OCI-LY7 (cell line): ENCODE results near the gene NDC80. TPM values are rescaled to one million over a fixed set of nuclear protein-coding genes. Genes with fewer than 3 reads are reported as not detected.

Source experiments
- BruUV-seq: library from RNA; stranded (reverse); fragments of 400-500 nt; replicated peaks from 2 replicates; lab custom pipeline; 2021; lab: Mats Ljungman, UMichigan
- CTCF ChIA-PET: fragments of 300-600 bp; sonication (Branson Sonifier 250); formaldehyde crosslinking; loops from one replicate; lab custom pipeline; 2022; ENCODE audit warnings: antibody characterized with exemption; ENCODE audit not compliant: unreplicated experiment; lab: Charles Lee
- POLR2A ChIA-PET: fragments of 300-600 bp; sonication (Branson Sonifier 250); formaldehyde crosslinking; loops from one replicate; lab custom pipeline; 2022; ENCODE audit warnings: antibody characterized with exemption; lab: Charles Lee
- DNase-seq: peaks from one replicate; pipeline ENCODE4 v3.0.0-alpha.2; 2015; ENCODE audit warnings: low spot score
- H2AFZ ChIP-seq: fragments of 200-600 bp; sonication (generic), shearing (Covaris generic); 2 replicates; pipeline ENCODE4 v1.6.1; 2014; ENCODE audit warnings: mild to moderate bottlenecking, antibody characterized with exemption, low read length, moderate library complexity
- H3K27ac ChIP-seq: fragments of 200-600 bp; sonication (generic); 2 replicates; pipeline ENCODE4 v1.5.1; 2014; ENCODE audit warnings: mixed run types, low read depth, mild to moderate bottlenecking, moderate library complexity, low read length, inconsistent platforms; ENCODE audit not compliant: poor library complexity, severe bottlenecking
- H3K36me3 ChIP-seq: fragments of 200-600 bp; sonication (generic); 2 replicates; pipeline ENCODE4 v1.6.1; 2014; ENCODE audit warnings: mild to moderate bottlenecking, antibody characterized with exemption, low read length, moderate library complexity, mixed read lengths; ENCODE audit not compliant: insufficient read depth
- H3K4me1 ChIP-seq: fragments of 200-600 bp; sonication (generic); 2 replicates; pipeline ENCODE4 v1.5.1; 2014; ENCODE audit warnings: mild to moderate bottlenecking, low read length; ENCODE audit not compliant: insufficient read depth, poor library complexity, severe bottlenecking
- H3K4me2 ChIP-seq: fragments of 200-600 bp; sonication (generic); 2 replicates; pipeline ENCODE4 v1.6.1; 2014; ENCODE audit warnings: mild to moderate bottlenecking, low read length
- H3K4me3 ChIP-seq: fragments of 200-600 bp; sonication (generic); 2 replicates; pipeline ENCODE4 v1.5.1; 2014; ENCODE audit warnings: mild to moderate bottlenecking, low read depth, low read length; ENCODE audit not compliant: poor library complexity, severe bottlenecking
- H3K79me2 ChIP-seq: fragments of 200-600 bp; sonication (generic); 2 replicates; pipeline ENCODE4 v1.6.1; 2016; ENCODE audit warnings: low read depth, mild to moderate bottlenecking, low read length, moderate library complexity, mixed read lengths; ENCODE audit not compliant: insufficient read depth
- H3K9me2 ChIP-seq: fragments of 200-600 bp; sonication (generic); 2 replicates; pipeline ENCODE4 v1.6.1; 2016; ENCODE audit warnings: mild to moderate bottlenecking, low read length, mixed read lengths; ENCODE audit not compliant: insufficient read depth
- H3K9me3 ChIP-seq: fragments of 200-600 bp; sonication (generic); 2 replicates; pipeline ENCODE4 v1.6.1; 2014; ENCODE audit warnings: mild to moderate bottlenecking, mixed run types, low read length, mixed read lengths
- H4K20me1 ChIP-seq: fragments of 200-600 bp; sonication (generic); 2 replicates; pipeline ENCODE4 v1.6.1; 2014; ENCODE audit warnings: mild to moderate bottlenecking, antibody characterized with exemption, low read length, moderate library complexity, mixed read lengths; ENCODE audit not compliant: insufficient read depth
- CTCF ChIP-seq: fragments of 200-600 bp; sonication (generic); conservative IDR thresholded peaks from 2 replicates; pipeline ENCODE4 v1.5.1; 2014; ENCODE audit warnings: mild to moderate bottlenecking, antibody characterized with exemption, low read length, moderate library complexity, mixed read lengths
- EZH2phosphoT487 ChIP-seq: fragments of 200-600 bp; sonication (generic); IDR thresholded peaks from 2 replicates; pipeline ENCODE4 v1.6.1; 2018; ENCODE audit warnings: low read depth, borderline replicate concordance, mild to moderate bottlenecking, mixed run types, antibody characterized with exemption, low read length, moderate library complexity, mixed read lengths
- intact Hi-C: fragments of 100-400 bp; cut with micrococcal nuclease; formaldehyde crosslinking; loops from one replicate; pipeline ENCODE4 v1.10.0; 2022; ENCODE audit not compliant: unreplicated experiment
- total RNA-seq, 2 experiments: library from RNA; depleted of rRNA in 1 of 2; stranded (reverse); fragments of >200 nt in 1 of 2; shearing (Covaris generic) in 1 of 2; gene quantifications; 2 replicates each; pipeline ENCODE4 v1.2.3, GENCODE V29; 2014 to 2022

NDC80 gene
- total RNA-seq, 2 experiments from 2014 or later, result 91.1 to 105 TPM

GRCh38 chr18:2587788-2588187 lies 16.4 kb downstream of the NDC80 start:
- Histone ChIP-seq H3K36me3 (peaks cover 95% of the 10 kb centered on the region), H3K4me3 (no peak overlapping the region), H3K27ac (no peak overlapping the region), H3K79me2 (peaks cover 12% of the 10 kb centered on the region; the same call in 1 of the 2 replicates), H2AFZ (no peak overlapping the region), H3K9me2 (no peaks in the 10 kb centered on the region), H3K4me2 (no peak overlapping the region), H4K20me1 (no peaks in the 10 kb centered on the region; the same call in 1 of the 2 replicates), H3K4me1 (no peaks in the 10 kb centered on the region), H3K9me3 (no peaks in the 10 kb centered on the region)
- ChIA-PET CTCF (no interaction called here), POLR2A (interaction anchor here (0.6 to 2.1 kb wide), 5 partner anchors 15 to 491 kb away, joined by 3 to 7 read pairs (median 3); no protein-coding TSS in a partner anchor)
- BruUV-seq, result no TSS peak
- no peak for DNase-seq
- TF ChIP-seq EZH2phosphoT487, result no peak
- no peak for TF ChIP-seq CTCF
- intact Hi-C loops, result no loop called here

GRCh38 chr18:2588666-2589344 lies 17.4 kb downstream of the NDC80 start:
- ChIA-PET CTCF (no interaction called here), POLR2A (interaction anchor here (0.6 to 2.1 kb wide), 11 partner anchors 9 to 129 kb away, joined by 3 to 8 read pairs (median 4); partner anchors contain the start of genes METTL4 and NDC80)
- TF ChIP-seq CTCF (no peak), EZH2phosphoT487 (no peak)
- no peaks in the 10 kb centered on the region; the same call in 1 of the 2 replicates for H4K20me1 ChIP-seq
- H3K9me3 ChIP-seq, result no peaks in the 10 kb centered on the region
- no TSS peak for BruUV-seq
- no peaks in the 10 kb centered on the region for H3K9me2 ChIP-seq
- H2AFZ ChIP-seq, result no peak overlapping the region
- peaks cover 8% of the 10 kb centered on the region; the same call in 1 of the 2 replicates for H3K79me2 ChIP-seq
- intact Hi-C loops, result no loop called here
- H3K27ac ChIP-seq, result no peak overlapping the region
- peaks cover 95% of the 10 kb centered on the region for H3K36me3 ChIP-seq
- DNase-seq, result no peak
- no peak overlapping the region for H3K4me2 ChIP-seq
- H3K4me1 ChIP-seq, result no peaks in the 10 kb centered on the region
- H3K4me3 ChIP-seq, result no peak overlapping the region
